PC-9 (cell line): ENCODE results near the gene PARD6B. TPM values are rescaled to one million over a fixed set of nuclear protein-coding genes. Genes with fewer than 3 reads are reported as not detected.

Experiments used
- BruUV-seq: library from RNA; stranded (reverse); fragments of 400-500 nt; replicated peaks from 2 replicates; lab custom pipeline; 2021; lab: Mats Ljungman, UMichigan
- CTCF ChIA-PET: fragments of 300-600 bp; sonication (Branson Sonifier 250); formaldehyde crosslinking; loops from one replicate; lab custom pipeline; 2022; ENCODE audit warnings: antibody characterized with exemption; lab: Charles Lee
- POLR2A ChIA-PET: fragments of 300-600 bp; sonication (Branson Sonifier 250); formaldehyde crosslinking; loops from one replicate; lab custom pipeline; 2022; ENCODE audit warnings: antibody characterized with exemption; ENCODE audit not compliant: unreplicated experiment; lab: Charles Lee
- DNase-seq, 2 experiments: peaks; one replicate each; pipeline versions ENCODE4 v3.0.0 to v3.0.0-alpha.2; 2015 to 2022; ENCODE audit warnings: mixed read lengths in 1 of 2
- H2AFZ ChIP-seq: fragments of 200-600 bp; sonication (generic); 2 replicates; pipeline ENCODE4 v1.8.1; 2017; ENCODE audit warnings: antibody characterized with exemption
- H3F3A ChIP-seq: fragments of 200-600 bp; sonication (generic); 2 replicates; pipeline ENCODE4 v1.8.1; 2017; ENCODE audit warnings: antibody characterized with exemption, mild to moderate bottlenecking, low read depth; ENCODE audit not compliant: insufficient read depth
- H3K27ac ChIP-seq: fragments of 200-600 bp; sonication (generic); 2 replicates; pipeline ENCODE4 v1.6.1; 2016; ENCODE audit warnings: mixed run types
- H3K27me3 ChIP-seq: fragments of 200-600 bp; sonication (generic); 2 replicates; pipeline ENCODE4 v1.6.1; 2016; ENCODE audit warnings: low read depth, mixed run types; ENCODE audit not compliant: insufficient read depth
- H3K36me3 ChIP-seq: fragments of 200-600 bp; sonication (generic); 2 replicates; pipeline ENCODE4 v1.6.1; 2016; ENCODE audit warnings: low read depth, mixed run types
- H3K4me1 ChIP-seq: fragments of 200-600 bp; sonication (generic); replicated peaks from 2 replicates; pipeline ENCODE4 v1.6.1; 2016; ENCODE audit warnings: mixed run types; ENCODE audit not compliant: insufficient read depth
- H3K4me2 ChIP-seq: fragments of 200-600 bp; sonication (generic); 2 replicates; pipeline ENCODE4 v1.6.1; 2017; ENCODE audit warnings: mixed run types
- H3K4me3 ChIP-seq: fragments of 200-600 bp; sonication (generic); 2 replicates; pipeline ENCODE4 v1.6.1; 2016; ENCODE audit warnings: mixed run types
- H3K79me2 ChIP-seq: fragments of 200-600 bp; sonication (generic); 2 replicates; pipeline ENCODE4 v1.6.1; 2017; ENCODE audit warnings: low read depth, mixed run types
- H3K9me2 ChIP-seq: fragments of 200-600 bp; sonication (generic); 2 replicates; pipeline ENCODE4 v1.8.1; 2017; ENCODE audit warnings: mild to moderate bottlenecking; ENCODE audit not compliant: insufficient read depth
- H3K9me3 ChIP-seq: fragments of 200-600 bp; sonication (generic); 2 replicates; pipeline ENCODE4 v1.8.1; 2016; ENCODE audit warnings: low read depth; ENCODE audit not compliant: insufficient read depth
- H4K20me1 ChIP-seq: fragments of 200-600 bp; sonication (generic); 2 replicates; pipeline ENCODE4 v1.8.1; 2017; ENCODE audit not compliant: insufficient read depth
- EZH2 ChIP-seq: fragments of 200-600 bp; sonication (generic); IDR thresholded peaks from 2 replicates; pipeline ENCODE4 v1.8.0; 2017; ENCODE audit warnings: antibody characterized with exemption, low read depth
- intact Hi-C: fragments of 100-400 bp; cut with micrococcal nuclease; formaldehyde crosslinking; loops from one replicate; pipeline ENCODE4 v1.10.0; 2022; ENCODE audit not compliant: unreplicated experiment
- total RNA-seq: library from RNA; stranded (reverse); gene quantifications from 2 replicates; pipeline ENCODE4 v1.2.3, GENCODE V29; 2021
- TF ChIP-seq, protein P1 (sequence below): fragments of 200-600 bp; sonication (generic); conservative IDR thresholded peaks from 2 replicates; pipeline ENCODE4 v1.6.1; 2017; ENCODE audit warnings: mixed run types, antibody characterized with exemption, mild to moderate bottlenecking, moderate library complexity

The PARD6B gene
- total RNA-seq, 1 experiment from 2014 or later = 52.2 TPM

DNA sequence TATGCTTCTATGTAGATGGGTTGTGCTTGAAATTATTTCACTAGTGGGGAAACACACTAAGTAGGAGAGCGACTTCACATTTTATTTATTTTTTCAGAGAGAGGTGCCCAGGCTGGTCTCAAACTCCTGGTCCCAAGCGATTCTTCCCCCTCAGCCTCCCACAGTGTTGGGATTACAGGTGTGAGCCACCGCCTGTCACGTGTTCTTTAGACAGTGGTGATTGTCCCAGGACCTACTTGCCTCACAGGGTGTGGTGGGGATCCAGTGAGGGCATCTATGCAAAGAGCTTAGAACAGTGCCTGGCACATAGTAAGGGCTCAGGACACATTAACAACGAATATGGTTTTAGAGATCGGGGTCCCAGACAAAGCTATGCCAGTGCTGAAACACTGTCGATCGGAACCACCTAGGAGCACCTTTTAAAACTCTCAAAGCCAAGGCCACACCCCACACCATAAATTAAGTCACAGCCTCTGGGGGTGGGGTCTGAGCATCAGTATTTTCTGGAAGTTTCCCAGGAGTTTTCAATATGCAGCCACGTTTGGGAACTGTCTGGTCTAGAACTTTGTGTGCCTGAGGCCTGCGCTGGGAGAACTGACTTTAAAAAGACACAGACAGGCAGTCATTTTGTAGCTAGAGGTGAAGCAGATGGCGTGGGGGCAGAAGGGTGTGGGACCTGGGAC lies 58.7 kb downstream of the PARD6B start:
- no peaks in the 10 kb centered on the region for H4K20me1 ChIP-seq
- no peaks in the 10 kb centered on the region for H3K79me2 ChIP-seq
- no peak for TF ChIP-seq EZH2
- TF ChIP-seq, protein P1, sequence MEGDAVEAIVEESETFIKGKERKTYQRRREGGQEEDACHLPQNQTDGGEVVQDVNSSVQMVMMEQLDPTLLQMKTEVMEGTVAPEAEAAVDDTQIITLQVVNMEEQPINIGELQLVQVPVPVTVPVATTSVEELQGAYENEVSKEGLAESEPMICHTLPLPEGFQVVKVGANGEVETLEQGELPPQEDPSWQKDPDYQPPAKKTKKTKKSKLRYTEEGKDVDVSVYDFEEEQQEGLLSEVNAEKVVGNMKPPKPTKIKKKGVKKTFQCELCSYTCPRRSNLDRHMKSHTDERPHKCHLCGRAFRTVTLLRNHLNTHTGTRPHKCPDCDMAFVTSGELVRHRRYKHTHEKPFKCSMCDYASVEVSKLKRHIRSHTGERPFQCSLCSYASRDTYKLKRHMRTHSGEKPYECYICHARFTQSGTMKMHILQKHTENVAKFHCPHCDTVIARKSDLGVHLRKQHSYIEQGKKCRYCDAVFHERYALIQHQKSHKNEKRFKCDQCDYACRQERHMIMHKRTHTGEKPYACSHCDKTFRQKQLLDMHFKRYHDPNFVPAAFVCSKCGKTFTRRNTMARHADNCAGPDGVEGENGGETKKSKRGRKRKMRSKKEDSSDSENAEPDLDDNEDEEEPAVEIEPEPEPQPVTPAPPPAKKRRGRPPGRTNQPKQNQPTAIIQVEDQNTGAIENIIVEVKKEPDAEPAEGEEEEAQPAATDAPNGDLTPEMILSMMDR = no peak
- peaks cover 18% of the 10 kb centered on the region for H3K4me1 ChIP-seq
- ChIA-PET POLR2A (interaction anchor here (0.5 to 0.8 kb wide), 3 partner anchors 53 to 127 kb away, joined by 4 to 14 read pairs (median 6); no protein-coding TSS in a partner anchor), CTCF (interaction anchor here (0.5 to 1.4 kb wide), 3 partner anchors 11 to 164 kb away, joined by 3 to 5 read pairs (median 5); no protein-coding TSS in a partner anchor)
- H3K4me2 ChIP-seq = peak overlapping the region; percentile 82
- no peak overlapping the region for H3K4me3 ChIP-seq
- BruUV-seq = no TSS peak
- no peak overlapping the region; the same call in 1 of the 2 replicates for H3K27ac ChIP-seq
- no peaks in the 10 kb centered on the region for H3K9me2 ChIP-seq
- H3K9me3 ChIP-seq = no peaks in the 10 kb centered on the region
- intact Hi-C loops = loop anchor here (1.0 to 10.0 kb wide), 8 partner anchors 27 to 835 kb away; no protein-coding TSS in a partner anchor
- peaks cover 25% of the 10 kb centered on the region; the same call in 1 of the 2 replicates for H3F3A ChIP-seq
- no peaks in the 10 kb centered on the region for H3K27me3 ChIP-seq
- peak overlapping the region; percentile 49; the same call in 1 of the 2 replicates for H2AFZ ChIP-seq
- H3K36me3 ChIP-seq = no peaks in the 10 kb centered on the region
- no peak for DNase-seq

DNA sequence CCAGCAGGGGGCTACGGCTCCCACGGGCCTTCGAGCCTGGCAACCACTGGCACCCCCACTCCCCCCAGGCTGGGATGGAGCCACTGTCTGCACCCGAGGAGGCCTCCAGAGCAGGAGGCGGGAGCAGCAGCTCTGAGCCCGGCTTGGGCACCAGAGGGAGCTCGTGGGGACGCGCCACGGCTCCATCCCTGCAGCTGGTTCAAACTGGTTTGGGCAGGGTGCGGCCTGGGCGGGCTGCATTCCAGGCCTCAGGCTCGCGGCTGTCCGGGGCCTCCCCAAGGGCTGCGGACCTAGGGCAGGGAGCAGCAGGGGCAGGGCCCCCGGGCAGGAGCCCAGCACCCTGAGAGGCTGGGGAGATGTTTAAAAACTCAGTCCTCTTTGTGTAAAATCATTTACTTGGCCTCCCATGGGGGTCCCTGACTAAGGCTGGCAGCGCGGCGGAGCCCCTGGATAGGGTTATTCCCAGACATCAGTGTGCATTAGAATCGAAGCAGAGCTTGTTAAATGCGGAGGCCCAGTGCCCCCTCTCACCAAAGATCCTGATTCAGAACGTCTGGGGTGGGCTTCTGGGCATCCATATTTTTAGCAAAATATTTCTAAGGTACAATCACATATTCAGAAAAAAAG lies 59.4 kb downstream of the PARD6B start:
- ChIA-PET CTCF (interaction anchor here (0.6 to 1.4 kb wide), 5 partner anchors 23 to 687 kb away, joined by 3 to 7 read pairs (median 3); no protein-coding TSS in a partner anchor), POLR2A (interaction anchor here (0.5 to 0.8 kb wide), 5 partner anchors 45 to 137 kb away, joined by 3 to 14 read pairs (median 4); no protein-coding TSS in a partner anchor)
- DNase-seq = peak; percentile 86 to 97
- no TSS peak for BruUV-seq
- H3K27me3 ChIP-seq = no peaks in the 10 kb centered on the region
- H3K9me2 ChIP-seq = no peaks in the 10 kb centered on the region
- H3K79me2 ChIP-seq = no peaks in the 10 kb centered on the region
- H3F3A ChIP-seq = peaks cover 25% of the 10 kb centered on the region; the same call in 1 of the 2 replicates
- TF ChIP-seq EZH2 = no peak
- TF ChIP-seq, protein P1 = peak; percentile 73
- peak overlapping the region; percentile 30; the same call in 1 of the 2 replicates for H3K4me3 ChIP-seq
- H3K9me3 ChIP-seq = no peaks in the 10 kb centered on the region
- peaks cover 18% of the 10 kb centered on the region for H3K4me1 ChIP-seq
- H4K20me1 ChIP-seq = no peaks in the 10 kb centered on the region
- H3K27ac ChIP-seq = peak overlapping the region; percentile 61
- intact Hi-C loops = loop anchor here (1.0 to 10.0 kb wide), 4 partner anchors 28 to 834 kb away; no protein-coding TSS in a partner anchor
- no peaks in the 10 kb centered on the region for H3K36me3 ChIP-seq
- peak overlapping the region; percentile 82 for H3K4me2 ChIP-seq
- peak overlapping the region; percentile 77 for H2AFZ ChIP-seq
